AG09309 (cell line): Measurements from ENCODE around the gene NRXN2.

ENCODE experiments used
- DNase-seq: peaks from one replicate; pipeline ENCODE4 v3.0.0-alpha.2; 2010; ENCODE audit warnings: low read depth
- H3K4me3 ChIP-seq: 2 replicates; pipeline ENCODE4 v1.5.1; 2011; ENCODE audit warnings: mild to moderate bottlenecking, low read depth, low read length, moderate library complexity; ENCODE audit not compliant: control insufficient read depth
- CTCF ChIP-seq: IDR thresholded peaks from 2 replicates; pipeline ENCODE4 v1.5.1; 2011; ENCODE audit warnings: mild to moderate bottlenecking, low read depth, low read length, inconsistent platforms; ENCODE audit not compliant: insufficient read depth, control insufficient read depth; ENCODE audit errors: missing control alignments

Gene NRXN2

GRCh38 chr11:64743591-64744543 is 20.9 kb upstream of the NRXN2 start, which contains the start of gene RASGRP2:
RASGRP2 (minus strand) TSS chr11:64744142; CDS start chr11:64742866, 1,276 bp downstream.
- peak; percentile 66 for TF ChIP-seq CTCF
- peak within 1 kb of the TSS; percentile 21 for H3K4me3 ChIP-seq
- no peak for DNase-seq

GRCh38 chr11:64742889-64743590 is 20.0 kb upstream of the NRXN2 start:
- H3K4me3 ChIP-seq: peak overlapping the region; percentile 29
- DNase-seq: no peak
- TF ChIP-seq CTCF: peak; percentile 65

- no peak for DNase-seq
- H3K4me3 ChIP-seq: peak overlapping the region; percentile 29
- no peak for TF ChIP-seq CTCF
Measured at GRCh38 chr11:64742087-64742888, 19.3 kb upstream of the NRXN2 start.

- no peak for DNase-seq
Measured at GRCh38 chr11:64741375-64742086, 18.5 kb upstream of the NRXN2 start.

GRCh38 chr11:64739871-64740270 is 16.9 kb upstream of the NRXN2 start:
- H3K4me3 ChIP-seq: no peak overlapping the region
- no peak for TF ChIP-seq CTCF
- no peak for DNase-seq

More at GRCh38 chr11:64741375-64742086, 18.5 kb upstream of the NRXN2 start:
- no peak for TF ChIP-seq CTCF
- no peak overlapping the region for H3K4me3 ChIP-seq
